WI38 (cell line): ENCODE measurements around the gene AKT1S1.

ENCODE experiments used
- H3K4me3 ChIP-seq: 2 replicates; pipeline ENCODE4 v1.5.1; 2011; ENCODE audit warnings: low read depth, mild to moderate bottlenecking, control low read depth, low read length
- CTCF ChIP-seq: IDR thresholded peaks from 2 replicates; pipeline ENCODE4 v1.5.1; 2012; ENCODE audit warnings: low read depth, mild to moderate bottlenecking, control low read depth, low read length

The AKT1S1 gene

GRCh38 chr19:49912965-49913685, 36.0 kb upstream of the AKT1S1 start:
- H3K4me3 ChIP-seq, result no peak overlapping the region
- TF ChIP-seq CTCF, result no peak

GRCh38 chr19:49911381-49912145, 34.4 kb upstream of the AKT1S1 start:
- TF ChIP-seq CTCF, result no peak
- H3K4me3 ChIP-seq, result no peak overlapping the region

- TF ChIP-seq CTCF, result no peak
- no peak overlapping the region for H3K4me3 ChIP-seq
Measured at GRCh38 chr19:49910179-49910578, 33.0 kb upstream of the AKT1S1 start.

GRCh38 chr19:49908480-49909420, 31.6 kb upstream of the AKT1S1 start:
- H3K4me3 ChIP-seq, result no peak overlapping the region
- TF ChIP-seq CTCF, result no peak

GRCh38 chr19:49907745-49908446, 30.7 kb upstream of the AKT1S1 start:
- TF ChIP-seq CTCF, result no peak
- H3K4me3 ChIP-seq, result no peak overlapping the region

GRCh38 chr19:49906879-49907564, 29.9 kb upstream of the AKT1S1 start:
- no peak for TF ChIP-seq CTCF
- no peak overlapping the region for H3K4me3 ChIP-seq
